Measurements from ENCODE around the gene HPSE2. TPM values are rescaled to one million over a fixed set of nuclear protein-coding genes. Genes with fewer than 3 reads are reported as not detected.

HPSE2 gene
- total RNA-seq, 1 experiment from 2014 or later = not detected

DNA sequence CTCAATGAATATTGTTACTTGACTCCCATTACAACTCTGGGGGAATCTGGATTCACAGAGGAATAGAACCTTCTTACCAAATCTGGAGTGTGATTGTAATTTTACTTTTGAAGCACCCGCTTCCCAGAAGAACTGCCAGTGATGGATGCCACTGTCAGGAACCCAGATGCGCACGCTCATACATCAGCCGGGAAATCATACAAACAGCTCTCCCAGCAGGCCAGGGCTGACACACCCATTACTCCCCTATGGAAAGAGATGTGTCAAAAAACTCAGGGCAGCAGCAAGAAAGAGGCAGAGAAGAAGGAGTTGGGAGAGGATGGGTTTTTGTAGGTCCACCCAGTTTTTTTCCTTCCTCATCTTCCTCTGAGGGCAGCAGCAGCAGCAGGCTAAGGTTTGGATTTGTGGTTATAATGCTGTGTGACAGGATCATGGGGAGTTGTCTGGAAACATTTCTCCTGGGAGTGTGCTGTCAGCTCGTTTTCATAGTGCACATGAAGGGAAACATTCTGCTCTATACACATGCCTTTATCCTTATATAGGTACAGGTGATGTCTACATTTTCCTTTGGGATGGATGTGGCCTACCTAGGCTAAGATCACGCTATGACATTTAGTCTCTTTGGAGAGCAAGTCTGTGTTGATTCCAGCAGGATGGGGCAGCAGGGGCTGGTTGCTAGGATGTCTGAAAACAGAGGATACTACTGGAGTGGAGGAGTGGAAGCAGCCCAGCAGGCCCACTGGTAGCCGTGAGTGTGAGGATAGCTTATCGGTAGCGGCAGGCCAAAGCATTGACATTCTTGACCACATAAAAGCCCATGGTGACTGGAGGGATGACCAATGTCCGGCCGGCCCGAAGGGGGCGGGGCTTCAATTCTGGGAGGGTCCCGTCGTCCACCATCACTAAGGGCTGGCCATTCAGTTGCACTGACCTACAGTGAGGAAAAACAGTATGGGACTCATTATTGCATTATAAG lies 776.6 kb downstream of the HPSE2 start:
- BruUV-seq (replicated peaks) = no TSS peak
- H3K4me1 ChIP-seq = peaks cover 14% of the 10 kb centered on the region; the same call in 1 of the 2 replicates
- DNase-seq = no peak
- H3K9me3 ChIP-seq = no peaks in the 10 kb centered on the region
- H3K27me3 ChIP-seq (replicated peaks; ENCODE audit: control insufficient read depth, insufficient read depth, low read length) = no peaks in the 10 kb centered on the region
- Mint-ChIP-seq H3K27ac (ENCODE audit: unreplicated experiment) (no peak overlapping the region), H3K4me3 (ENCODE audit: unreplicated experiment) (no peak overlapping the region), H3K4me1 (ENCODE audit: low read depth, unreplicated experiment) (peaks cover 15% of the 10 kb centered on the region), H3K9me3 (ENCODE audit: unreplicated experiment) (no peaks in the 10 kb centered on the region), H3K27me3 (ENCODE audit: insufficient read depth, unreplicated experiment) (no peaks in the 10 kb centered on the region), H3K36me3 (ENCODE audit: insufficient read depth, unreplicated experiment) (no peaks in the 10 kb centered on the region)
- ChIA-PET CTCF (no interaction called here), POLR2A (no interaction called here)
- no peak overlapping the region for H3K4me3 ChIP-seq (ENCODE audit: low read depth, low read length)
- H3K36me3 ChIP-seq (ENCODE audit: control insufficient read depth, insufficient read depth, low read length) = no peaks in the 10 kb centered on the region
- intact Hi-C loops (cut with micrococcal nuclease; ENCODE audit: unreplicated experiment) = no loop called here
- TF ChIP-seq, protein P1, sequence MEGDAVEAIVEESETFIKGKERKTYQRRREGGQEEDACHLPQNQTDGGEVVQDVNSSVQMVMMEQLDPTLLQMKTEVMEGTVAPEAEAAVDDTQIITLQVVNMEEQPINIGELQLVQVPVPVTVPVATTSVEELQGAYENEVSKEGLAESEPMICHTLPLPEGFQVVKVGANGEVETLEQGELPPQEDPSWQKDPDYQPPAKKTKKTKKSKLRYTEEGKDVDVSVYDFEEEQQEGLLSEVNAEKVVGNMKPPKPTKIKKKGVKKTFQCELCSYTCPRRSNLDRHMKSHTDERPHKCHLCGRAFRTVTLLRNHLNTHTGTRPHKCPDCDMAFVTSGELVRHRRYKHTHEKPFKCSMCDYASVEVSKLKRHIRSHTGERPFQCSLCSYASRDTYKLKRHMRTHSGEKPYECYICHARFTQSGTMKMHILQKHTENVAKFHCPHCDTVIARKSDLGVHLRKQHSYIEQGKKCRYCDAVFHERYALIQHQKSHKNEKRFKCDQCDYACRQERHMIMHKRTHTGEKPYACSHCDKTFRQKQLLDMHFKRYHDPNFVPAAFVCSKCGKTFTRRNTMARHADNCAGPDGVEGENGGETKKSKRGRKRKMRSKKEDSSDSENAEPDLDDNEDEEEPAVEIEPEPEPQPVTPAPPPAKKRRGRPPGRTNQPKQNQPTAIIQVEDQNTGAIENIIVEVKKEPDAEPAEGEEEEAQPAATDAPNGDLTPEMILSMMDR (IDR thresholded peaks at IDR 0.05; ENCODE audit: insufficient read depth in 1 of 2, low read depth in 1 of 2, low read length in 1 of 2, severe bottlenecking in 1 of 2, unreplicated experiment in 1 of 2) = no peak

GRCh38 chr10:98457721-98458120 lies 777.9 kb downstream of the HPSE2 start:
- CTCF ChIA-PET = interaction anchor here (0.7 kb wide), 1 partner anchor 9 kb away, joined by 9 read pairs; no protein-coding TSS in a partner anchor
- Histone ChIP-seq H3K27me3 (replicated peaks; ENCODE audit: control insufficient read depth, insufficient read depth, low read length) (no peaks in the 10 kb centered on the region), H3K36me3 (ENCODE audit: control insufficient read depth, insufficient read depth, low read length) (no peaks in the 10 kb centered on the region), H3K4me3 (ENCODE audit: low read depth, low read length) (no peak overlapping the region), H3K9me3 (no peaks in the 10 kb centered on the region), H3K4me1 (peaks cover 14% of the 10 kb centered on the region; the same call in 1 of the 2 replicates)
- Mint-ChIP-seq H3K36me3 (ENCODE audit: insufficient read depth, unreplicated experiment) (no peaks in the 10 kb centered on the region), H3K27ac (ENCODE audit: unreplicated experiment) (no peak overlapping the region), H3K27me3 (ENCODE audit: insufficient read depth, unreplicated experiment) (no peaks in the 10 kb centered on the region), H3K4me1 (ENCODE audit: low read depth, unreplicated experiment) (peaks cover 15% of the 10 kb centered on the region), H3K9me3 (ENCODE audit: unreplicated experiment) (no peaks in the 10 kb centered on the region), H3K4me3 (ENCODE audit: unreplicated experiment) (no peak overlapping the region)
- intact Hi-C loops (cut with micrococcal nuclease; ENCODE audit: unreplicated experiment) = no loop called here
- POLR2A ChIA-PET = no interaction called here
- DNase-seq = no peak
- TF ChIP-seq, protein P1 (IDR thresholded peaks at IDR 0.05; ENCODE audit: insufficient read depth in 1 of 2, low read depth in 1 of 2, low read length in 1 of 2, severe bottlenecking in 1 of 2, unreplicated experiment in 1 of 2) = no peak
- no TSS peak for BruUV-seq (replicated peaks)

DNA sequence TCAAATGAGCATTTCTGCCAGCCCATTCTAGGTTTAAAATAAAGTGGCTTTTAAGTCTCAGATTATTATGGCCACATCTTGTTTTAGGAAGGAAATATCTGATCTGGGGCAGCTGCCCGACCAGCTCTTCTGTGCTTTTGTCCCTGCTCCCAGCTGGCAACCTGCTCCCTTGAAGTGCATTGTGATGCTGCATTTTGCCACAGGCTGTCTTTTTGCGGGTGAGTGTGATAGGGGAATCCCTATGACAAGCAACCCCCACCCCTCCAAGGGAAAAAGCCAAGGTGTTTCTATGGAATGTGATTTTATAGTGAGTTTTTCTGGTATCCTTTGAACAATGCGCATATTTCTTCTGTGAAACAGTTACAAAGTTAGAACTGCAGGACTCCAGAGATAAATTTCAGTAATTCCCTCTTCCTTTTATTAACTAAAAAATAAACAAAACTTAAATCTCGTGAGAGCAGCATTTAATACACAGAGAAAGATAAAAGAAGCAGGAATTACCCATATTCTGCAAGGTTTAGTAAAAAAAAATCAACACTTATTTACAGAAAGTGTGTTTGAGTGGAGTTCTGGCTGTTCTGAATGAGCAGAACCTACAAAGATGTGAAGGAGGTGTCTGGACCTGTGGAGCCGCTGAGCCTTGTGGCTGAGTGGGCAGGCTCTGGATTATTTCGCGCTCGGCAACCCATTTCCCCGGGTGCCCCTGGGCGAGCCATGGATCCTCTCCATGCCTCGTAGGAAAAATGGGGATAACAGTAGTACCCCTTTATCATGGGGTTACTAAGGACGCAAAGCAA lies 778.8 kb downstream of the HPSE2 start:
- Histone ChIP-seq H3K27me3 (replicated peaks; ENCODE audit: control insufficient read depth, insufficient read depth, low read length) (no peaks in the 10 kb centered on the region), H3K4me3 (ENCODE audit: low read depth, low read length) (no peak overlapping the region)

More for the DNA sequence above, 778.8 kb downstream of the HPSE2 start:
- TF ChIP-seq, protein P1 (IDR thresholded peaks at IDR 0.05; ENCODE audit: insufficient read depth in 1 of 2, low read depth in 1 of 2, low read length in 1 of 2, severe bottlenecking in 1 of 2, unreplicated experiment in 1 of 2) = no peak
- ChIA-PET POLR2A (no interaction called here), CTCF (no interaction called here)
- BruUV-seq (replicated peaks) = no TSS peak
- no peaks in the 10 kb centered on the region for H3K36me3 ChIP-seq (ENCODE audit: control insufficient read depth, insufficient read depth, low read length)
- Mint-ChIP-seq H3K36me3 (ENCODE audit: insufficient read depth, unreplicated experiment) (no peaks in the 10 kb centered on the region), H3K27ac (ENCODE audit: unreplicated experiment) (no peak overlapping the region), H3K9me3 (ENCODE audit: unreplicated experiment) (no peaks in the 10 kb centered on the region), H3K4me3 (ENCODE audit: unreplicated experiment) (no peak overlapping the region), H3K4me1 (ENCODE audit: low read depth, unreplicated experiment) (peaks cover 15% of the 10 kb centered on the region), H3K27me3 (ENCODE audit: insufficient read depth, unreplicated experiment) (peaks cover 4% of the 10 kb centered on the region)
- peaks cover 14% of the 10 kb centered on the region; the same call in 1 of the 2 replicates for H3K4me1 ChIP-seq
- intact Hi-C loops (cut with micrococcal nuclease; ENCODE audit: unreplicated experiment) = no loop called here
- no peak for DNase-seq
- no peaks in the 10 kb centered on the region for H3K9me3 ChIP-seq

Data from Caco-2 (cell line).